Fibroblast of skin of left quadriceps (primary cell): ENCODE measurements around the gene PLA2G7.

Source experiments
- DNase-seq, 2 experiments: peaks; one replicate each; pipeline ENCODE4 v3.0.0-alpha.2; 2013; ENCODE audit warnings: low read depth in 2 of 2

The PLA2G7 gene

GRCh38 chr6:46688966-46689335 is 46.2 kb downstream of the PLA2G7 start:
- DNase-seq, result no peak

- DNase-seq, result no peak
Measured at GRCh38 chr6:46688117-46688965, 46.8 kb downstream of the PLA2G7 start.

- DNase-seq, result no peak
Measured at GRCh38 chr6:46687619-46688097, 47.5 kb downstream of the PLA2G7 start, which contains the start of gene TDRD6. Gene TDRD6, plus strand, starts transcription at chr6:46687885. Its CDS starts 244 bp downstream, at chr6:46688129.

GRCh38 chr6:46684771-46685170 is 50.4 kb downstream of the PLA2G7 start:
- peak; percentile 0 to 2 for DNase-seq

GRCh38 chr6:46677314-46677654 is 57.9 kb downstream of the PLA2G7 start:
- DNase-seq, result no peak

- no peak for DNase-seq
Measured at GRCh38 chr6:46676604-46677313, 58.4 kb downstream of the PLA2G7 start.

- no peak for DNase-seq
Measured at GRCh38 chr6:46674410-46674809, 60.8 kb downstream of the PLA2G7 start.

- DNase-seq, result no peak
Measured at GRCh38 chr6:46667377-46667776, 67.8 kb downstream of the PLA2G7 start.

- DNase-seq, result no peak
Measured at GRCh38 chr6:46661483-46661882, 73.7 kb downstream of the PLA2G7 start.

GRCh38 chr6:46657642-46658041 is 77.5 kb downstream of the PLA2G7 start:
- DNase-seq, result no peak

GRCh38 chr6:46655803-46656202 is 79.4 kb downstream of the PLA2G7 start:
- no peak for DNase-seq
